HK-2 (cell line): Measurements from ENCODE around the gene GPX2.

Experiments
- DNase-seq: peaks from one replicate; pipeline ENCODE4 v3.0.0-alpha.2; 2018; ENCODE audit not compliant: unreplicated experiment

The GPX2 gene

GRCh38 chr14:64939817-64940190 is 2.7 kb downstream of the GPX2 start:
- no peak for DNase-seq

- no peak for DNase-seq
These were observed 3.4 kb downstream of the GPX2 start for GRCh38 chr14:64938972-64939816.

- DNase-seq = no peak
These were observed 4.7 kb downstream of the GPX2 start for GRCh38 chr14:64937821-64938193.

GRCh38 chr14:64937171-64937820 is 5.2 kb downstream of the GPX2 start:
- DNase-seq = no peak

- no peak for DNase-seq
These were observed 7.0 kb downstream of the GPX2 start for GRCh38 chr14:64935508-64935907.

GRCh38 chr14:64934338-64934929 is 8.1 kb downstream of the GPX2 start:
- no peak for DNase-seq

GRCh38 chr14:64932231-64932630 is 10.3 kb downstream of the GPX2 start:
- DNase-seq = no peak

GRCh38 chr14:64931123-64931522 is 11.4 kb downstream of the GPX2 start:
- no peak for DNase-seq

- no peak for DNase-seq
These were observed 12.3 kb downstream of the GPX2 start for GRCh38 chr14:64930085-64930843.

- no peak for DNase-seq
These were observed 13.6 kb downstream of the GPX2 start for GRCh38 chr14:64929014-64929359.

GRCh38 chr14:64928239-64929013 is 14.1 kb downstream of the GPX2 start:
- DNase-seq = no peak

- no peak for DNase-seq
These were observed 15.5 kb downstream of the GPX2 start for GRCh38 chr14:64927031-64927430.

GRCh38 chr14:64926398-64926995 is 16.0 kb downstream of the GPX2 start:
- no peak for DNase-seq

GRCh38 chr14:64923015-64923414 is 19.5 kb downstream of the GPX2 start:
- no peak for DNase-seq

GRCh38 chr14:64920465-64920864 is 22.1 kb downstream of the GPX2 start:
- DNase-seq = no peak

- no peak for DNase-seq
These were observed 22.9 kb downstream of the GPX2 start for GRCh38 chr14:64919618-64920017.

- DNase-seq = no peak
These were observed 23.3 kb downstream of the GPX2 start for GRCh38 chr14:64919215-64919614.

GRCh38 chr14:64918216-64918615 is 24.3 kb downstream of the GPX2 start:
- no peak for DNase-seq

- no peak for DNase-seq
These were observed 26.7 kb downstream of the GPX2 start for GRCh38 chr14:64915797-64916196.

GRCh38 chr14:64915029-64915424 is 27.5 kb downstream of the GPX2 start:
- no peak for DNase-seq
